Muscle of leg (tissue), 11 donors: Measurements from ENCODE around the gene FAM184B. TPM values are rescaled to one million over a fixed set of nuclear protein-coding genes. Genes with fewer than 3 reads are reported as not detected.
"Not testable (repeated sequence)": the region's sequence is repeated elsewhere in the genome, so short reads cannot be mapped to it uniquely, and the experiment has no call there.

Source experiments
- DNase-seq: peaks from one replicate; pipeline ENCODE4 v3.0.0; 2013
- H3K27ac ChIP-seq: one replicate; pipeline ENCODE4 v1.5.1; 2013; ENCODE audit warnings: mild to moderate bottlenecking, low read length, control low read depth
- H3K27me3 ChIP-seq: one replicate; pipeline ENCODE4 v1.6.1; 2013; ENCODE audit warnings: low read length; ENCODE audit not compliant: control insufficient read depth, insufficient read depth
- H3K36me3 ChIP-seq: one replicate; pipeline ENCODE4 v1.6.1; 2013; ENCODE audit warnings: low read length; ENCODE audit not compliant: control insufficient read depth, insufficient read depth
- H3K4me1 ChIP-seq: one replicate; pipeline ENCODE4 v1.6.1; 2013; ENCODE audit warnings: low read length; ENCODE audit not compliant: control insufficient read depth, insufficient read depth
- H3K4me3 ChIP-seq: one replicate; pipeline ENCODE4 v1.5.1; 2013; ENCODE audit warnings: low read length, control low read depth
- H3K9me3 ChIP-seq: replicated peaks from 2 replicates; pipeline ENCODE4 v1.6.1; 2013; ENCODE audit warnings: low read depth, low read length; ENCODE audit not compliant: control insufficient read depth
- WGBS: methylation state at CpG from one replicate; pipeline ENCODE4 v1.1.5; 2013; ENCODE audit warnings: missing lambda C conversion rate; ENCODE audit not compliant: insufficient coverage; 5-methylcytosine and 5-hydroxymethylcytosine counted together
- polyA plus RNA-seq, 8 donors: library from polyadenylated mRNA; unstranded; fragments of 120-200 nt; gene quantifications; one replicate each; pipeline versions ENCODE4 v1.2.1 to v1.2.3, GENCODE V29; 2013; ENCODE audit warnings: inconsistent platforms in 1 of 8, low replicate concordance in 1 of 8; ENCODE audit not compliant: insufficient read length in 8 of 8, insufficient read depth in 1 of 8
- total RNA-seq: library from RNA; stranded (reverse); fragments of 120-200 nt; gene quantifications from one replicate; pipeline ENCODE4 v1.2.4, GENCODE V29; 2013

The FAM184B gene
- total and polyA plus RNA-seq, 9 donors: 1.1 to 6.4 (median 4.1) TPM

- no peak overlapping the region for H3K4me3 ChIP-seq
- H3K4me1 ChIP-seq: no peaks in the 10 kb centered on the region
- H3K27me3 ChIP-seq: no peaks in the 10 kb centered on the region
- no peak overlapping the region for H3K27ac ChIP-seq
- 63% methylated on average over 1 of the region's 1 CpG for WGBS
- DNase-seq: no peak
- H3K36me3 ChIP-seq: no peaks in the 10 kb centered on the region
- H3K9me3 ChIP-seq: no peaks in the 10 kb centered on the region
Measured at GRCh38 chr4:17694552-17694951, 86.9 kb downstream of the FAM184B start.

- Histone ChIP-seq H3K4me1 (peaks cover 2% of the 10 kb centered on the region), H3K9me3 (no peaks in the 10 kb centered on the region), H3K27me3 (no peaks in the 10 kb centered on the region), H3K27ac (no peak overlapping the region), H3K4me3 (no peak overlapping the region), H3K36me3 (no peaks in the 10 kb centered on the region)
- no CpG with 5 or more reads among the region's 1 CpG for WGBS
- no peak for DNase-seq
Measured at GRCh38 chr4:17690898-17691297, 90.5 kb downstream of the FAM184B start.

GRCh38 chr4:17690135-17690534 lies 91.3 kb downstream of the FAM184B start:
- 83% methylated on average over 4 of the region's 5 CpGs for WGBS
- Histone ChIP-seq H3K9me3 (no peaks in the 10 kb centered on the region), H3K27ac (no peak overlapping the region), H3K36me3 (no peaks in the 10 kb centered on the region), H3K27me3 (no peaks in the 10 kb centered on the region), H3K4me1 (peaks cover 2% of the 10 kb centered on the region), H3K4me3 (no peak overlapping the region)
- DNase-seq: no peak

GRCh38 chr4:17688011-17688441 lies 93.4 kb downstream of the FAM184B start:
- Histone ChIP-seq H3K4me3 (no peak overlapping the region), H3K27me3 (no peaks in the 10 kb centered on the region), H3K27ac (no peak overlapping the region), H3K4me1 (peaks cover 2% of the 10 kb centered on the region), H3K9me3 (no peaks in the 10 kb centered on the region), H3K36me3 (no peaks in the 10 kb centered on the region)
- WGBS: 50% methylated on average over 4 of the region's 9 CpGs
- no peak for DNase-seq

- no peak for DNase-seq
- Histone ChIP-seq H3K27ac (no peak overlapping the region), H3K36me3 (no peaks in the 10 kb centered on the region), H3K9me3 (no peaks in the 10 kb centered on the region), H3K4me3 (no peak overlapping the region), H3K27me3 (no peaks in the 10 kb centered on the region), H3K4me1 (peaks cover 2% of the 10 kb centered on the region)
- WGBS: 61% methylated on average over 10 of the region's 10 CpGs
Measured at GRCh38 chr4:17687237-17687857, 94.1 kb downstream of the FAM184B start.

- not testable (repeated sequence) for H3K27ac ChIP-seq, H3K27me3 ChIP-seq, H3K4me1 ChIP-seq, H3K4me3 ChIP-seq, H3K36me3 ChIP-seq, H3K9me3 ChIP-seq, DNase-seq
- no CpG with 5 or more reads among the region's 4 CpGs for WGBS
Measured at GRCh38 chr4:17684648-17685047, 96.8 kb downstream of the FAM184B start.

- no peak for DNase-seq
- WGBS: 60% methylated on average over 1 of the region's 2 CpGs
Measured at GRCh38 chr4:17682222-17682566, 99.2 kb downstream of the FAM184B start.

GRCh38 chr4:17681281-17682221 lies 99.9 kb downstream of the FAM184B start:
- Histone ChIP-seq H3K9me3 (no peaks in the 10 kb centered on the region), H3K27ac (no peak overlapping the region), H3K36me3 (no peaks in the 10 kb centered on the region), H3K4me3 (no peak overlapping the region), H3K27me3 (no peaks in the 10 kb centered on the region), H3K4me1 (no peaks in the 10 kb centered on the region)
- DNase-seq: peak; percentile 38
- 72% methylated on average over 2 of the region's 7 CpGs for WGBS

More at GRCh38 chr4:17682222-17682566, 99.2 kb downstream of the FAM184B start:
- Histone ChIP-seq H3K9me3 (no peaks in the 10 kb centered on the region), H3K4me1 (no peaks in the 10 kb centered on the region), H3K27ac (no peak overlapping the region), H3K4me3 (no peak overlapping the region), H3K27me3 (no peaks in the 10 kb centered on the region), H3K36me3 (no peaks in the 10 kb centered on the region)

GRCh38 chr4:17680559-17681280 lies 100.7 kb downstream of the FAM184B start:
- H3K27me3 ChIP-seq: no peaks in the 10 kb centered on the region
- DNase-seq: no peak
- H3K4me1 ChIP-seq: no peaks in the 10 kb centered on the region
- no CpG with 5 or more reads among the region's 5 CpGs for WGBS
- H3K27ac ChIP-seq: no peak overlapping the region
- no peaks in the 10 kb centered on the region for H3K36me3 ChIP-seq
- H3K4me3 ChIP-seq: no peak overlapping the region
- H3K9me3 ChIP-seq: no peaks in the 10 kb centered on the region

- H3K4me1 ChIP-seq: no peaks in the 10 kb centered on the region
- no peaks in the 10 kb centered on the region for H3K9me3 ChIP-seq
- H3K4me3 ChIP-seq: no peak overlapping the region
- H3K27me3 ChIP-seq: no peaks in the 10 kb centered on the region
- DNase-seq: no peak
- H3K27ac ChIP-seq: no peak overlapping the region
- no peaks in the 10 kb centered on the region for H3K36me3 ChIP-seq
Measured at GRCh38 chr4:17670423-17670822, 111.0 kb downstream of the FAM184B start.
